Testis (tissue), 3 donors: Measurements from ENCODE around the gene TNRC18. TPM values are rescaled to one million over a fixed set of nuclear protein-coding genes. Genes with fewer than 3 reads are reported as not detected.

Experiments
- DNase-seq: peaks from one replicate; pipeline ENCODE4 v3.0.0-alpha.2; 2019
- H3K27ac ChIP-seq, 2 donors: fragments of 200-600 bp; sonication (generic); one replicate each; pipeline ENCODE4 v1.5.1; 2019
- H3K27me3 ChIP-seq: fragments of 200-600 bp; sonication (generic); one replicate; pipeline ENCODE4 v1.5.1; 2019
- H3K36me3 ChIP-seq: fragments of 200-600 bp; sonication (generic); one replicate; pipeline ENCODE4 v1.5.1; 2017; ENCODE audit warnings: low read depth; ENCODE audit errors: missing control alignments
- H3K4me1 ChIP-seq: fragments of 200-600 bp; sonication (generic); one replicate; pipeline ENCODE4 v1.5.1; 2019
- H3K4me3 ChIP-seq, 2 donors: fragments of 200-600 bp; sonication (generic); one replicate each; pipeline ENCODE4 v1.5.1; 2017 to 2019
- H3K9me3 ChIP-seq: fragments of 200-600 bp; sonication (generic); one replicate; pipeline ENCODE4 v1.5.1; 2017
- CTCF ChIP-seq, 3 experiments: fragments of 450-650 bp in 2 of 3; fragments of 200-600 bp in 1 of 3; sonication (generic) in 1 of 3; IDR thresholded peaks; one replicate each; pipeline ENCODE4 v1.5.1; 2016 to 2019; ENCODE audit warnings: antibody characterized with exemption in 3 of 3, mild to moderate bottlenecking in 2 of 3, moderate library complexity in 1 of 3
- POLR2A ChIP-seq: fragments of 450-650 bp; IDR thresholded peaks from one replicate; pipeline ENCODE4 v1.6.1; 2017; ENCODE audit warnings: antibody characterized with exemption, mild to moderate bottlenecking, moderate library complexity
- WGBS, 2 donors: methylation state at CpG; one replicate each; pipeline ENCODE4 v1.1.5; 2018; 5-methylcytosine and 5-hydroxymethylcytosine counted together
- intact Hi-C: fragments of 100-400 bp; cut with DNase I; formaldehyde crosslinking; loops from one replicate; pipeline ENCODE4 v1.15.1; 2023; ENCODE audit warnings: low total_unique reads
- polyA plus RNA-seq: library from polyadenylated mRNA; stranded (reverse); fragments of 350-450 nt; fragmentation: Illumina TruSeq; extraction: RNeasy Lipid Tissue Mini Kit (QIAGEN cat#74804); gene quantifications from one replicate; pipeline ENCODE4 v1.2.3, GENCODE V29; 2014; ENCODE audit warnings: low read depth, low replicate concordance; ENCODE audit not compliant: insufficient read depth
- total RNA-seq, 2 donors: library from RNA; depleted of rRNA; stranded (reverse); fragments of >200 nt; gene quantifications; one replicate each; pipeline ENCODE4 v1.2.3, GENCODE V29; 2016

Gene TNRC18
- total and polyA plus RNA-seq, 3 donors from 2014 or later: 56.2 to 128 (median 117) TPM

GRCh38 chr7:5428478-5429252 lies 5.0 kb upstream of the TNRC18 start:
- peak; percentile 79 for DNase-seq
- 6 to 7% methylated on average over 30 to 43 of the region's 46 CpGs for WGBS, 2 donors
- Histone ChIP-seq H3K4me1 (peaks cover 20% of the 10 kb centered on the region), H3K9me3 (no peaks in the 10 kb centered on the region), H3K36me3 (no peaks in the 10 kb centered on the region), H3K27me3 (no peaks in the 10 kb centered on the region), H3K27ac (peak overlapping the region; percentile 97 to 100), H3K4me3 (peak overlapping the region; percentile 86 to 94)
- intact Hi-C loops: no loop called here
- TF ChIP-seq POLR2A: no peak
- peak in 1 of 3 experiments; percentile 5 for TF ChIP-seq CTCF (IDR thresholded peaks at IDR 0.05)

DNA sequence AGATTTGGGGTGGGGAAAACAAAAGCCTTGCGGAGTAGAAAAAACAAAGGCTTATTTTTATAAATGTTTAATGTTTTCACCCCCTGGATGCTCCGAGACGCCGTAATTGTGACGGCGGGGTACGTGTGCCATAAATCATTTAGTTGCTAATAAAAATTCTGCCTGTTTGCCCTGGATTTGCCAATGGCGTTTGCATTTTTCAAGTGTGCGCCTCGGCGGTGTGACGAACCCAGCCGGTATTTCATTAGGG lies 2.5 kb upstream of the TNRC18 start:
- intact Hi-C loops: no loop called here
- Histone ChIP-seq H3K4me3 (peak overlapping the region; percentile 86 to 94), H3K9me3 (no peaks in the 10 kb centered on the region), H3K27me3 (no peaks in the 10 kb centered on the region), H3K36me3 (no peaks in the 10 kb centered on the region), H3K27ac (peak overlapping the region; percentile 97 to 100), H3K4me1 (peaks cover 20% of the 10 kb centered on the region)
- TF ChIP-seq POLR2A (no peak), CTCF (IDR thresholded peaks at IDR 0.05) (no peak)
- 0% methylated on average over 13 of the region's 13 CpGs for WGBS, 2 donors
- no peak for DNase-seq

- H3K27me3 ChIP-seq: no peaks in the 10 kb centered on the region
- WGBS, 2 donors: 0 to 1% methylated on average over 37 to 38 of the region's 38 CpGs
- intact Hi-C loops: no loop called here
These were observed 2.0 kb upstream of the TNRC18 start for GRCh38 chr7:5425507-5426225.

GRCh38 chr7:5424749-5425506 lies 1.3 kb upstream of the TNRC18 start:
- Histone ChIP-seq H3K4me1 (peaks cover 12% of the 10 kb centered on the region), H3K27ac (peak overlapping the region; percentile 97 to 100), H3K36me3 (no peaks in the 10 kb centered on the region), H3K4me3 (peak overlapping the region; percentile 86 to 94), H3K27me3 (no peaks in the 10 kb centered on the region), H3K9me3 (no peaks in the 10 kb centered on the region)
- TF ChIP-seq POLR2A: no peak
- TF ChIP-seq CTCF (IDR thresholded peaks at IDR 0.05): no peak
- WGBS, 2 donors: 0 to 1% methylated on average over 44 of the region's 44 CpGs
- peak; percentile 52 for DNase-seq
- intact Hi-C loops: no loop called here

More at GRCh38 chr7:5425507-5426225, 2.0 kb upstream of the TNRC18 start:
- Histone ChIP-seq H3K27ac (peak overlapping the region; percentile 97 to 100), H3K36me3 (no peaks in the 10 kb centered on the region), H3K9me3 (no peaks in the 10 kb centered on the region), H3K4me1 (peaks cover 19% of the 10 kb centered on the region), H3K4me3 (peak overlapping the region; percentile 86 to 94)
- peak; percentile 94 for DNase-seq
- TF ChIP-seq POLR2A (no peak), CTCF (IDR thresholded peaks at IDR 0.05) (no peak)
